ENCODE results near the gene LDLRAD4.

DNA sequence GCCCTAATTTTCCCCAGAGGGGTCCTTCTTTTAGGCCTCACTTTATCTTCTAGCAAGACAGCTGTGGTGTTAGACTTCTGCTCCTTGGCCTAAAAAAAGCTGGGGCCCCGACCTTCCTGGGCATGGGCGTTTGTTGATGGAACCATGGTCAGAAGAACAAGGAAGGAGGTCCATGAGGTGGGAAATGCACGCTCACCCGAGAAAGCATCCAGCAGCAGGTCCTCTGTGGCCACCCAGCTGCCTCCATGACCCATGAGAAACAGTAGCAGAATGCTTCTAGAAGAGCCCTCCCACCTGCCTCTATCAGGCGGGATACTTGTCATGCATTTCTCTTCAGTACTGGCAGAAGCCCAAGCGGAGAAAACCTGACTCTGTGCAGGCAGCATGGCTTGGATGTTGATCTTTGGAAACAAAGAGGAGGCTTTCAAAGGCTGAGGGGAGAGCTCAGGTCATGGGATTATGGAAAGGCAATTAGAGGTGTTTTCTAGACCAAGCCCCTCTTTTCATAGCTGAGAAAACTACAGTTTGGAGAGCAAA lies 258.7 kb downstream of the LDLRAD4 start:
- TF ChIP-seq CREB1 (IDR thresholded peaks at IDR 0.05; ENCODE audit: low read depth) (no peak), CEBPB (IDR thresholded peaks at IDR 0.05) (no peak), MAX (IDR thresholded peaks at IDR 0.05) (no peak), TAF1 (IDR thresholded peaks at IDR 0.05; ENCODE audit: low read depth) (no peak)
